HG03354 (cell line): ENCODE measurements around the gene OPCML.

ENCODE experiments used
- ATAC-seq: cut with Tn5 transposase; IDR thresholded peaks from one replicate; pipeline ENCODE4 v1.9.1; 2021; ENCODE audit warnings: mild to moderate bottlenecking; ENCODE audit not compliant: unreplicated experiment, poor library complexity, severe bottlenecking

OPCML gene

GRCh38 chr11:133163463-133164419 is 368.6 kb downstream of the OPCML start:
- peak; percentile 74 for ATAC-seq

GRCh38 chr11:133162227-133162626 is 370.1 kb downstream of the OPCML start:
- no peak for ATAC-seq

- no peak for ATAC-seq
Measured at GRCh38 chr11:133160754-133161153, 371.5 kb downstream of the OPCML start.

GRCh38 chr11:133156986-133157745 is 375.1 kb downstream of the OPCML start:
- no peak for ATAC-seq

GRCh38 chr11:133154781-133155180 is 377.5 kb downstream of the OPCML start:
- ATAC-seq = no peak

DNA sequence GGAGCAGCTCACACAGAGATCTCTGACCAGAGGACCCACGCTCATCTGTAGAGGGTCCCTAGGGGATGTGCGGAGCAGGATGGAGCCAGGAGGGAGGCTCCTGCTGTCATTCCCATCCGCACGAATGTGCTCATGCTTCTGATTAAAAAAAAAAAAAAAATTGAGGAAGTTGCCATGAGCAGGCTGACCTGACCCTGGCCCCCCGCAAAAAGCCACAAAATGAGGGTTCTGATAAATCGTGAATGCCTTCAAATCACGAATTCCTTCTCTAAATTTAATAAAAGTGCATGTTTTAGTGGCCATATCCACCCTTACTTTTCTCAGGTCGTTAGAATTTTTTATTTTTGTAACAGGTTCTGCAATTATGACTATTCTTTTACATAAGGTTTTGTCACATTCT is 378.2 kb downstream of the OPCML start:
- no peak for ATAC-seq

GRCh38 chr11:133153031-133153430 is 379.3 kb downstream of the OPCML start:
- ATAC-seq = no peak

DNA sequence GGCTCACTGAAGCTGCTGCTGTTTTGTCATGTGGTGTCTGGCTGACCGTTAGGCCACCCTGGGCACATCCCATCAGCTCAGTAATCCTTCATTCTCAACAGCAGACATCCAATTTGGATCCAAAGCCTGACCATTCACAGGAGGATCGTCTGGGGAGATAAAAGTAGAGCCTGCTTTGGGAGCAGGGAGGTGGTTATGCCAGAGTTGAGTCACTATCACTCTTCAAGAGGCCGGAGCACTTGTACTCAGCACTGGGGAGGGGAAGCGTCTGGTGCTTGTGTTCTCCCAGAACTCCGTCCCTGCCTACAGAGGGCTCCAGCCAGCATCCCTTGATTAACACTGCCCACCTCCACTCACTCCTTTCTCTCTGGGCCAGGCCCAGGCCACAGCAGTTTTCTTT is 382.6 kb downstream of the OPCML start:
- ATAC-seq = no peak

GRCh38 chr11:133147625-133148024 is 384.7 kb downstream of the OPCML start:
- no peak for ATAC-seq

GRCh38 chr11:133146697-133147306 is 385.5 kb downstream of the OPCML start:
- ATAC-seq = no peak

DNA sequence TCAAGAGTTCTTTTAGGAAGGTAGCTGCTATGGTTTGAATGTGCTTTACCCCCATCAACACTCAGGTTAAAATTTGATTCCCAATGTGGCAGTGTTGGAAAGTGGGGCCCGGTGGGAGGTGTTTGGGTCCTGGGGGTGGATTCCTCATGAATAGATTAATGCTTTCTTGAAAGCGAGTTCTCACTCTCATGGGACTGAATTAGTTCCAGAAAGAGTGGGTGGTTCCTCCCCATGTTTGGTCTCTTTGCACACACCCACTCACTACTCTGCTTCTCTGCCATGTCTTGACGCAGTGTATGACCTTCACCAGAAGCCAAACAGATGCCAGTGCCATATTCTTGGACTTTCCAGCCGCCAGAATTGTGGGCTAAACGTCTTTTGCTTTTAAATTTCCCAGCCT is 394.4 kb downstream of the OPCML start:
- ATAC-seq = no peak

DNA sequence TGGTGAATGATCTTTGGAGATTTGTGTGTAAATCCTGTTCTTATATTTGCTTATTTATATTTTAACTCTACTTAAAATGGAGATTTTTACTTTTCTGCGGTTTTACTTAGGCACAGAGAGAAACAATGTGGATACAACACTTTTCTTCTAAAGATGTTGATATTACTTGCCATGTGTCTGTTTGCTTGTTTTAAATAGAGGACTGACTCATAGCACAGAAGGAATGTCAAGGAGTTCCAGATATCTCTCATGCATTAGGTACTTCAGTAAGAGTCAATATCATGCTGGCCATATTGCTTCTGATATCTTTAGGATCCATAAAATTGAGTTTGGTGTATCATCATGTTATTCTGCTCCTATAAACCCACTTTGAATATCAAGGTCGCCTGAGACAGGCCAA is 395.0 kb downstream of the OPCML start:
- no peak for ATAC-seq

DNA sequence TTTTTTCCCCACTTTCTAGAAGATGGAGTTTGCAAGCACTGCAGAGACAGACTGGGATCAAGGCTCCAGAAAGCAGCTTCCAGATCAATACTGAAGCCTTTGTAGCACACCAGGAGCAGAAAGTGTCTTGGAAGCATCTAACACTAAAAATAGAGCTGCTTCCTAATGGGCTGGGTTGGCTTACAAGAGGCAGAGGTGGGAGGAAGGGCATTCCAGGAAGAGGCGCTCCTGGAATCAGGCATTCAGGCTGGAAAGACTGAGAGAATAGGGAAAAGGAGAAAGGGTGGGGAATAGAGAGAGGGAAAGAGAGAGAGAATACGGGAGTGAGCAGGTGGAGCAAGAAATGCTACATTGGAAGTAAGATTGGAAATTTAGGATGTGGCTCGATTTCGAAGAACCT is 395.9 kb downstream of the OPCML start:
- no peak for ATAC-seq

GRCh38 chr11:133134314-133135173 is 397.8 kb downstream of the OPCML start:
- peak; percentile 97 for ATAC-seq

DNA sequence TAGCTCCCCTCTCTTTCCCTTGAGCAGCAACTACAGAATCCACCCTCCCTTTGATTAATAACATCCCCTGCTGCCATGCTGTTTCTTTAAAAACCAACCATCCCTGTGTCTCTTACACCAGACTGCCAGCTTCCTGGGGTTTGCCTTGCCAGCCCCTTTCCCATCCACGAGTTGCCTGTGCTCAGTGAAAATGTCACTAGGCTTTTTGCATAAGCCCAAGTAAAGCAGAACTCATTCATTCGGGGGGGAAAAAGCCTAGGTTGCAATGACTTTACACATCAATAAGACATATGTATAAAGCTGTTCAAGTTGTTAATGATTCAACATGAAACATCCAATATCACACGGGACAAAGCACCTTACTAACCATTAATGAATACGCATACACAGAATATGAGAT is 398.7 kb downstream of the OPCML start:
- ATAC-seq = no peak

DNA sequence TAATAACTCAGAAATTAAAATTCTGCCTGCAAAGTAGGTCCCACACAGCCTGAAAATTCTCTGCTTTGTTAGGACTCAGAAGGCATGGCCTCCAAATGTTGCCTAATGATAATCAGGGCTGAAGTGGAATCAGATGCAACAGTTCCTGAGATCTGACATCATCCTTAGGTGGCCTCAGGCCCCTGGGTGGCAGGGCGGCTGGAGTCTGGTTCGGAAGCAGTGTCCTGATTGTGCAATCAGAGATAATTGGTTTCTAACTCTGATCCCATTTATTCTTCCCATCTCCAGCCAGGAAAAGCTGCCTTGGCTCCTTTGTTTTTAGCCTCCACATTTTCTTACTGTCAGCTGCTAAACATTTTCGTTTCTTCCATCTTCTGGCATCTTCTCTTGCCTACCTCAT is 399.3 kb downstream of the OPCML start:
- no peak for ATAC-seq

GRCh38 chr11:133127741-133128140 is 404.6 kb downstream of the OPCML start:
- no peak for ATAC-seq

DNA sequence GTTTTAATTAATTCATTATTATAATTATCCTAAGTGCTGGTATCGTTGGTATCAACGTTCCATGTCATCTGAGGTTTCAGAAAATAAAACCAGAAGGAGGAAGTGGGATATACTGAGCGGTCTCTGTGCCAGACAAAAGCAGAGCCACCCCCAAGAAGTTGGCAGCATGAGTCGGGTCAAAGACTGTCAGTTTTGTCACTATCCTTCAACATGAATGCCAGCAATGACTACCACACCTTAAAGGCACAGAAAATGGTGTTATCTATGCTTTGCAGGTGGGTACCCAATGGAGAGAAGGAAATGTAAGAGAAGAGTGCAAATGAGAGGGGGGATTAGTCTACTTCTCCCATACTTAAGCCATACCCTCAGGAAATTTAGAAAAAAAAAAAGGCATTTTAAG is 408.5 kb downstream of the OPCML start:
- no peak for ATAC-seq

GRCh38 chr11:133123366-133123765 is 408.9 kb downstream of the OPCML start:
- no peak for ATAC-seq

DNA sequence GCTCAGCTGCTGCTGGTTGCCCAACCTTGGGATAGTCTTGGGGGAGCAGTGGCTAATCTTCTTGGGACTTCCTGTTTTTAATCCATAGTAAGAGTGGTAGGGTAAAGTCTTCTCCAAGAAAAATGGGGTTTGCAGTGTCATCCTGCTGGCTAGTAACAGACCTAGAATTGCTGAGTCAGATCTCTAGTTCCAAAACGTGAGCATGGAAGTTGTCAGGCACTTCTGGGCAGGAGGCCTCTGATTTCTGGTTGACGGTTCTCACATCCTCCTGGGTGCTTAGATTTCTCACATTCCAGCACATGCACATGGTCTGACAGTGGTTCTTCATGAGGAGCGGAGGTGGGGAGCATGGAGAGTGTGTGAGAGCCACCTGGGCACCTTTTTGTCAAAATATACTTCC is 410.0 kb downstream of the OPCML start:
- no peak for ATAC-seq
